Neural progenitor cell (in vitro differentiated cells): ENCODE results near the gene CCL15. TPM values are rescaled to one million over a fixed set of nuclear protein-coding genes. Genes with fewer than 3 reads are reported as not detected.

ENCODE experiments used
- DNase-seq: peaks from one replicate; pipeline ENCODE4 v3.0.0-alpha.2; 2016; ENCODE audit warnings: low spot score
- H2AFZ ChIP-seq: fragments of 200-600 bp; sonication (generic); replicated peaks from 2 replicates; pipeline ENCODE4 v1.6.1; 2016; ENCODE audit warnings: antibody characterized with exemption
- H3F3A ChIP-seq: fragments of 200-600 bp; sonication (generic); 2 replicates; pipeline ENCODE4 v1.6.1; 2016; ENCODE audit warnings: antibody characterized with exemption, low read depth
- H3K27ac ChIP-seq: fragments of 200-600 bp; sonication (generic); 2 replicates; pipeline ENCODE4 v1.5.1; 2016; ENCODE audit warnings: mild to moderate bottlenecking
- H3K27me3 ChIP-seq: fragments of 200-600 bp; sonication (generic); 2 replicates; pipeline ENCODE4 v1.6.1; 2016; ENCODE audit warnings: mild to moderate bottlenecking, moderate library complexity
- H3K36me3 ChIP-seq: fragments of 200-600 bp; sonication (generic); 2 replicates; pipeline ENCODE4 v1.5.1; 2016
- H3K4me1 ChIP-seq: fragments of 200-600 bp; sonication (generic); 2 replicates; pipeline ENCODE4 v1.6.1; 2016; ENCODE audit warnings: mixed run types
- H3K4me2 ChIP-seq: fragments of 200-600 bp; sonication (generic); 2 replicates; pipeline ENCODE4 v1.6.1; 2016
- H3K4me3 ChIP-seq: fragments of 200-600 bp; sonication (generic); 2 replicates; pipeline ENCODE4 v1.5.1; 2016
- H3K79me2 ChIP-seq: fragments of 200-600 bp; sonication (generic); 2 replicates; pipeline ENCODE4 v1.6.1; 2016; ENCODE audit warnings: low read depth
- H3K9ac ChIP-seq: fragments of 200-600 bp; sonication (generic); 2 replicates; pipeline ENCODE4 v1.6.1; 2016
- H3K9me3 ChIP-seq: fragments of 200-600 bp; sonication (generic); 2 replicates; pipeline ENCODE4 v1.5.1; 2016; ENCODE audit warnings: low read depth
- H4K20me1 ChIP-seq: fragments of 200-600 bp; sonication (generic); 2 replicates; pipeline ENCODE4 v1.6.1; 2016; ENCODE audit warnings: low read depth
- H3K27ac Mint-ChIP-seq: 3 replicates; pipeline ENCODE4 v1.8.0; 2021; ENCODE audit warnings: mixed read lengths
- H3K27me3 Mint-ChIP-seq: 2 replicates; pipeline ENCODE4 v1.8.0; 2022; ENCODE audit warnings: low read depth, mild to moderate bottlenecking, inconsistent platforms, moderate library complexity, mixed read lengths; ENCODE audit not compliant: insufficient read depth
- H3K36me3 Mint-ChIP-seq: 3 replicates; pipeline ENCODE4 v1.8.0; 2021; ENCODE audit warnings: mixed read lengths
- H3K4me1 Mint-ChIP-seq: 3 replicates; pipeline ENCODE4 v1.8.0; 2021; ENCODE audit warnings: mixed read lengths
- H3K4me3 Mint-ChIP-seq: 3 replicates; pipeline ENCODE4 v1.8.0; 2021; ENCODE audit warnings: mild to moderate bottlenecking, moderate library complexity, mixed read lengths
- H3K9me3 Mint-ChIP-seq: 3 replicates; pipeline ENCODE4 v1.8.0; 2020; ENCODE audit warnings: mixed read lengths
- CTCF ChIP-seq: fragments of 200-600 bp; sonication (generic); IDR thresholded peaks from 2 replicates; pipeline ENCODE4 v1.5.1; 2017; ENCODE audit warnings: antibody characterized with exemption, mild to moderate bottlenecking
- EZH2 ChIP-seq: fragments of 200-600 bp; sonication (generic); IDR thresholded peaks from 2 replicates; pipeline ENCODE4 v1.6.1; 2017; ENCODE audit warnings: antibody characterized with exemption, mild to moderate bottlenecking, moderate library complexity
- EZH2phosphoT487 ChIP-seq: fragments of 200-600 bp; sonication (generic); IDR thresholded peaks from 2 replicates; pipeline ENCODE4 v1.6.1; 2017; ENCODE audit warnings: antibody characterized with exemption
- total RNA-seq: library from RNA; depleted of rRNA; stranded (reverse); fragments of >200 nt; gene quantifications from 2 replicates; pipeline ENCODE4 v1.2.3, GENCODE V29; 2015; ENCODE audit warnings: low replicate concordance

CCL15 gene
- total RNA-seq, 1 donor from 2014 or later = not detected

DNA sequence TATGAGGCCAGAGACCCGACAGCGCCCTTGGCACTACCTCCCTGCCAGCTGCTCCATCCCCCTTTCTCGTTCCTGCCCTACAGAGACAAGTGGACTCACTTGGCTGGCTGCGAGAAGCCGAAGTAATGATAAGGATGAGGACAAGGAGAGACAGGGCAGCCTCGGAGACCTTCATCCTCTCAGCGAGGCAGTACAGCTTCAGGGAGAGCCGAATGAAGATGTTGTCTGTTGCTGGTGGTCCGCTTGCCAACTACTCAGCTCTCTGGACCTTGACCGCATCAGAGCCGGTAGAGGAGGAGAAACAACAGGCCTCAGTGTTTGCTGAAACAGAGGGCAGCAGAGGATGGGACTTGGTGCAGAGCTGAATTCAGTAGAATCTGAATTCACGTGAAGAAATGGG lies 20.1 kb downstream of the CCL15 start, which contains the start of gene CCL16:
CCL16 (minus strand) TSS at position 252 of the 400 bp plus-strand sequence; CDS start at position 175, 77 bp downstream.
- Histone ChIP-seq H3F3A (no peaks in the 10 kb centered on the region), H2AFZ (no peak within 1 kb of the TSS), H3K27ac (no peak within 1 kb of the TSS), H3K4me1 (no peaks in the 10 kb centered on the region), H3K9me3 (no peaks in the 10 kb centered on the region), H3K4me2 (no peak within 1 kb of the TSS), H4K20me1 (no peaks in the 10 kb centered on the region), H3K9ac (no peak within 1 kb of the TSS), H3K79me2 (no peaks in the 10 kb centered on the region), H3K36me3 (no peaks in the 10 kb centered on the region), H3K27me3 (no peaks in the 10 kb centered on the region), H3K4me3 (no peak within 1 kb of the TSS)
- no peaks in the 10 kb centered on the region for H3K4me1 Mint-ChIP-seq
- peaks cover 2% of the 10 kb centered on the region for H3K9me3 Mint-ChIP-seq
- TF ChIP-seq EZH2 (no peak), EZH2phosphoT487 (no peak), CTCF (no peak)
- H3K27ac Mint-ChIP-seq = no peak within 1 kb of the TSS
- no peak within 1 kb of the TSS for H3K4me3 Mint-ChIP-seq
- H3K27me3 Mint-ChIP-seq = no peaks in the 10 kb centered on the region
- no peak for DNase-seq
- H3K36me3 Mint-ChIP-seq = no peaks in the 10 kb centered on the region

DNA sequence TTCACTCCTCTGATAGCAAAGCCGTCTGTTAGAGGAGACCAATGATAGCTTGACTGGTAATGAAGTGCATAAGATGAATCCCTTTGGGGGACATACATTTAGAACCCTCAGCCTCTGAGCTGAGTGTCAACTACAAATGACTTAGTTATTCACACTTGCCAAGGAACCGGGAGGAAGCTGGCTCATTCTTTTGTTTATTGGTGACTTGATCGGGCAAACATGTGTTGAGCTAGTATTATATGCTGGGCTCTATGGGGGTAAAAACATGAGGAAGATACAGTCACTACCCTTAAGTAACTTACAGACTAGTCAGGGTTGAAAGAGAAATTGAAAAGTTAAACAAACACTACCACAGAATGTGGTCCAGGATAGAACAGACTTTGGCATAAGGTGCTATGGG lies 23.0 kb downstream of the CCL15 start:
- no peaks in the 10 kb centered on the region for H3K4me1 Mint-ChIP-seq

GRCh38 chr17:35977509-35977908 lies 23.8 kb downstream of the CCL15 start:
- no peak for DNase-seq
- no peaks in the 10 kb centered on the region for H3K4me1 Mint-ChIP-seq
- H3K36me3 ChIP-seq = no peaks in the 10 kb centered on the region
- no peak overlapping the region for H3K4me3 ChIP-seq
- no peak overlapping the region for H2AFZ ChIP-seq
- no peak for TF ChIP-seq CTCF
- no peak for TF ChIP-seq EZH2
- TF ChIP-seq EZH2phosphoT487 = no peak
- no peaks in the 10 kb centered on the region for H3K4me1 ChIP-seq
- H3K79me2 ChIP-seq = no peaks in the 10 kb centered on the region
- H3K4me2 ChIP-seq = no peak overlapping the region
- no peaks in the 10 kb centered on the region for H3K27me3 Mint-ChIP-seq
- no peak overlapping the region for H3K27ac ChIP-seq
- H3K9me3 ChIP-seq = no peaks in the 10 kb centered on the region
- H3K27ac Mint-ChIP-seq = no peak overlapping the region
- H3K27me3 ChIP-seq = no peaks in the 10 kb centered on the region
- H3K4me3 Mint-ChIP-seq = no peak overlapping the region
- no peaks in the 10 kb centered on the region for H4K20me1 ChIP-seq
- peaks cover 2% of the 10 kb centered on the region for H3K9me3 Mint-ChIP-seq
- no peak overlapping the region for H3K9ac ChIP-seq
- H3K36me3 Mint-ChIP-seq = no peaks in the 10 kb centered on the region
- H3F3A ChIP-seq = no peaks in the 10 kb centered on the region

More for the DNA sequence above, 23.0 kb downstream of the CCL15 start:
- Histone ChIP-seq H3K9me3 (no peaks in the 10 kb centered on the region), H3K36me3 (no peaks in the 10 kb centered on the region), H3K4me3 (no peak overlapping the region), H3K4me2 (no peak overlapping the region), H3K79me2 (no peaks in the 10 kb centered on the region), H2AFZ (no peak overlapping the region), H3K27ac (no peak overlapping the region), H4K20me1 (no peaks in the 10 kb centered on the region), H3K4me1 (no peaks in the 10 kb centered on the region), H3K9ac (no peak overlapping the region), H3F3A (no peaks in the 10 kb centered on the region), H3K27me3 (no peaks in the 10 kb centered on the region)
- TF ChIP-seq EZH2phosphoT487 (no peak), EZH2 (no peak), CTCF (no peak)
- no peak overlapping the region for H3K27ac Mint-ChIP-seq
- H3K4me3 Mint-ChIP-seq = no peak overlapping the region
- no peak for DNase-seq
- no peaks in the 10 kb centered on the region for H3K36me3 Mint-ChIP-seq
- no peaks in the 10 kb centered on the region for H3K27me3 Mint-ChIP-seq
- peaks cover 2% of the 10 kb centered on the region for H3K9me3 Mint-ChIP-seq
